Breast epithelium (tissue), 4 donors: ENCODE results near the gene MOGAT3. TPM values are rescaled to one million over a fixed set of nuclear protein-coding genes. Genes with fewer than 3 reads are reported as not detected.

Experiments
- DNase-seq, 2 donors: peaks; one replicate each; pipeline ENCODE4 v3.0.0-alpha.2; 2019; ENCODE audit warnings: low spot score in 2 of 2
- H3K27ac ChIP-seq, 2 donors: fragments of 200-600 bp; sonication (generic) in 1 of 2; one replicate each; pipeline ENCODE4 v1.5.1; 2016 to 2019; ENCODE audit warnings: mild to moderate bottlenecking in 1 of 2
- H3K27me3 ChIP-seq, 2 donors: fragments of 200-600 bp; sonication (generic) in 1 of 2; one replicate each; pipeline versions ENCODE4 v1.5.1 to v1.6.0; 2017 to 2019; ENCODE audit warnings: control low read depth in 1 of 2, mild to moderate bottlenecking in 1 of 2
- H3K36me3 ChIP-seq: fragments of 200-600 bp; one replicate; pipeline ENCODE4 v1.5.1; 2019
- H3K4me1 ChIP-seq, 2 donors: fragments of 200-600 bp; sonication (generic); one replicate each; pipeline ENCODE4 v1.5.1; 2016 to 2019; ENCODE audit warnings: control low read depth in 1 of 2
- H3K4me3 ChIP-seq, 3 donors: fragments of 200-600 bp; sonication (generic); 1 replicate in 2 of 3; 2 replicates in 1 of 3; pipeline ENCODE4 v1.5.1; 2016 to 2019; ENCODE audit warnings: mild to moderate bottlenecking in 3 of 3, moderate library complexity in 2 of 3
- H3K9me3 ChIP-seq, 2 donors: fragments of 200-600 bp; sonication (generic) in 1 of 2; one replicate each; pipeline ENCODE4 v1.5.1; 2016 to 2019; ENCODE audit warnings: control low read depth in 1 of 2
- POLR2A ChIP-seq: fragments of 450-650 bp; IDR thresholded peaks from one replicate; pipeline ENCODE4 v1.6.1; 2016; ENCODE audit warnings: antibody characterized with exemption, mild to moderate bottlenecking, moderate library complexity
- POLR2AphosphoS5 ChIP-seq, 3 donors: sonication (generic); formaldehyde crosslinking; IDR thresholded peaks; one replicate each; pipeline ENCODE4 v1.6.1; 2017; ENCODE audit warnings: antibody characterized with exemption in 3 of 3
- intact Hi-C: fragments of 100-400 bp; cut with DNase I; formaldehyde crosslinking; loops from one replicate; pipeline ENCODE4 v1.15.1; 2023; ENCODE audit warnings: low total_unique reads
- total RNA-seq, 3 donors: library from RNA; depleted of rRNA; stranded (reverse); fragments of >200 nt; gene quantifications; one replicate each; pipeline ENCODE4 v1.1.0, GENCODE V29; 2016
- TF ChIP-seq, protein P1 (sequence below), 3 donors: fragments of 450-650 bp; IDR thresholded peaks; one replicate each; pipeline ENCODE4 v1.5.1; 2016 to 2017; ENCODE audit warnings: antibody characterized with exemption in 3 of 3, mild to moderate bottlenecking in 3 of 3, moderate library complexity in 3 of 3

The MOGAT3 gene
- total RNA-seq, 3 donors from 2014 or later = 2.6 TPM; not detected in 2

DNA sequence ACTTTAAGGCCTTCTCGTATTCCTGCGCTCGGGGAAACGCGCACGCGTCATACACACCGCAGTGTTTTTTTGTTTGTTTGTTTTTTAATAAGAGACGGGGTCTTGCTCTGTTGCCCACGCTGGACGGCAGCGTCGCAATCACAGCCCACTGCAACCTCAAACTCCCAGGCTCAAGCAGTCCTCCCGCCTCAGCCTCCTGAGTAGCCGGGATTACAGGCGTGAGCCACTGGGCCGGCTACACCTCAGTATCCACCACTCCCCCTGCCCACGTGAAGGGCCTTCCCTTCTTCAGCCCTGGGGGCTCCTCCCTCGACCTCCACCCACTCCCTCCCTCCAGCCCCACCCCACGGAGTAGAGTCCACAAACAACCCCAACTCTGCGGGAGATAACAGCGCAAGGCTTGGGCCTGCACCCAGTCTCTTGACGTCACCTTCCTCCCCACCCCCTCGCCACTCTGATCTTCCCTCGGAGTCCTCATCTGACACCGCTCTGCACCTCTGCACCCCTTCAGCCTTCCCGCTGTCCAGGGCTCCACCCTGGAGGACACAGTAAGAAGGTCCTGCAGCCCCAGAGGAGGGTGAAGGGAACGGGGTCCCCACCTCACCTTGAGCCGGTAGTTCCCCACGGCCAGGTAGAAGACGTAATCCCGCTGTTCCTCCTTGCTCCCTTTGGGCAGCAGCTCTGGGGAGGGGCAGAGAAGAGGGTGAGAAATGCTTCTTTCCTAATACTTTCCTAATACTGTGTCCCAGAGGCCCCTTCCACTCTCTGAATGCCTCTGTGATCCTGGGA, 39.6 kb upstream of the MOGAT3 start:
- intact Hi-C loops = no loop called here
- Histone ChIP-seq H3K4me3 (peak overlapping the region in 1 of 3 donors; percentile 10), H3K27ac (peak overlapping the region; percentile 43 to 93), H3K27me3 (no peaks in the 10 kb centered on the region), H3K36me3 (no peaks in the 10 kb centered on the region), H3K9me3 (no peaks in the 10 kb centered on the region), H3K4me1 (peaks cover 0 to 11% of the 10 kb centered on the region in 2 donors)
- TF ChIP-seq POLR2A (no peak), POLR2AphosphoS5 (IDR thresholded peaks at IDR 0.05) (no peak)
- TF ChIP-seq, protein P1, sequence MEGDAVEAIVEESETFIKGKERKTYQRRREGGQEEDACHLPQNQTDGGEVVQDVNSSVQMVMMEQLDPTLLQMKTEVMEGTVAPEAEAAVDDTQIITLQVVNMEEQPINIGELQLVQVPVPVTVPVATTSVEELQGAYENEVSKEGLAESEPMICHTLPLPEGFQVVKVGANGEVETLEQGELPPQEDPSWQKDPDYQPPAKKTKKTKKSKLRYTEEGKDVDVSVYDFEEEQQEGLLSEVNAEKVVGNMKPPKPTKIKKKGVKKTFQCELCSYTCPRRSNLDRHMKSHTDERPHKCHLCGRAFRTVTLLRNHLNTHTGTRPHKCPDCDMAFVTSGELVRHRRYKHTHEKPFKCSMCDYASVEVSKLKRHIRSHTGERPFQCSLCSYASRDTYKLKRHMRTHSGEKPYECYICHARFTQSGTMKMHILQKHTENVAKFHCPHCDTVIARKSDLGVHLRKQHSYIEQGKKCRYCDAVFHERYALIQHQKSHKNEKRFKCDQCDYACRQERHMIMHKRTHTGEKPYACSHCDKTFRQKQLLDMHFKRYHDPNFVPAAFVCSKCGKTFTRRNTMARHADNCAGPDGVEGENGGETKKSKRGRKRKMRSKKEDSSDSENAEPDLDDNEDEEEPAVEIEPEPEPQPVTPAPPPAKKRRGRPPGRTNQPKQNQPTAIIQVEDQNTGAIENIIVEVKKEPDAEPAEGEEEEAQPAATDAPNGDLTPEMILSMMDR (IDR thresholded peaks at IDR 0.05) = no peak
- no peak for DNase-seq

DNA sequence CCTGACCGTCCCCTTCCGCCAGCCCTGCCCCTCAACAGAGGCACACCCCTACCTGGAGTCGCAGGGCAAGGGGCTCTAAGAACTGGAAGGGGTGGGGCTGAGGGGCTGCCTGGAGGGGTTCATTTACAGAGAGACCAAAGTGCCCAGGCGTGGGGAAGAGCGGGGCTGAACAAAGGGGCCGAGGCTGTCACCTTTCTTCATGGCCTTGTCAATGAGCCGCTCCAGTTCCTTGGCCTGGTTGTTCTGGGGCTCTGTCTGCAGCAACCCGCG, 39.0 kb upstream of the MOGAT3 start:
- Histone ChIP-seq H3K4me1 (peaks cover 0 to 11% of the 10 kb centered on the region in 2 donors), H3K27me3 (no peaks in the 10 kb centered on the region), H3K27ac (peak overlapping the region; percentile 71 to 93), H3K9me3 (no peaks in the 10 kb centered on the region), H3K4me3 (no peak overlapping the region), H3K36me3 (no peaks in the 10 kb centered on the region)
- no peak for DNase-seq
- no peak for TF ChIP-seq POLR2AphosphoS5 (IDR thresholded peaks at IDR 0.05)
- TF ChIP-seq, protein P1 (IDR thresholded peaks at IDR 0.05) = no peak
- intact Hi-C loops = loop anchor here (5.0 kb wide), 1 partner anchor 937 kb away; no protein-coding TSS in a partner anchor

DNA sequence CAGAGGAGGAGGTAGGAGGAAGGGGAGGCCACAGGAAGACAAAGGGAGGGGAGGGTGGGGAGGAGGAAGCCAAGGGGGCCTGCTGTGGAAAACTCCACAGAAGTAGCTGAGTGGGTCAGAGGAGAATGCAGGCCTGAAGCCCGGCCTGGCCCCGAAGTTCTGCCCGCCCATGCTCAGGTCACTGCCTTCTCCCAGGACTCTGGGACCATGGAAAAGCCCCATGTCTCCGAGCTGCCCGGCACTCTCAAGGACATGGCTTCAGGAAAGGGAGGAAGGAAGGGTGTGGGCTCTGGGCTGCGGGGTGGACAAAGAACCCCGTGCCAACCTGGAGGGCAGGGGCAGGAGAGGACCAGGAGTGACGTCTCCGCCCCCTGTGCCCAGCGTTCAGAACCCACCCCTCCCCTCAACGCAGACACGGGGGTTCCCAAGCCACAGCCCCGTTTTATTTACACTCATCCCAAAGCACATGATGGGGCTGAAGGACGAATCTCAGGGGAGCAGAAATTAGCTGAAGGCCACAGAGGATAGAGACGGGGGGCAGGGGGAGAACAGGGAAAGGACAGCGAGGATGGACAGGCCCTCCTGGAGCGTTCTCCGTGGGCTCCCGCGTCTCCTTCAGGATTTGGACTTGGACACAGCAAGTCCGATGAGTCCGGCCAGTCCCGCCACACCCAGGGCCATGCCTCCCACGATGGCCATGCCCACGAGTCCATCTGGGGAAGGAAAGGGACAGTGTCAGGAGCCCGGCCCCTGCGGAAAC, 38.5 kb upstream of the MOGAT3 start:
- intact Hi-C loops = loop anchor here (5.0 kb wide), 1 partner anchor 938 kb away; no protein-coding TSS in a partner anchor
- DNase-seq = no peak
- Histone ChIP-seq H3K9me3 (no peaks in the 10 kb centered on the region), H3K27ac (peak overlapping the region; percentile 71 to 93), H3K36me3 (no peaks in the 10 kb centered on the region), H3K4me3 (peak overlapping the region in 1 of 3 donors; percentile 27), H3K27me3 (no peaks in the 10 kb centered on the region), H3K4me1 (peaks cover 0 to 11% of the 10 kb centered on the region in 2 donors)
- TF ChIP-seq POLR2A (no peak), POLR2AphosphoS5 (IDR thresholded peaks at IDR 0.05) (no peak)
- TF ChIP-seq, protein P1 (IDR thresholded peaks at IDR 0.05) = no peak

DNA sequence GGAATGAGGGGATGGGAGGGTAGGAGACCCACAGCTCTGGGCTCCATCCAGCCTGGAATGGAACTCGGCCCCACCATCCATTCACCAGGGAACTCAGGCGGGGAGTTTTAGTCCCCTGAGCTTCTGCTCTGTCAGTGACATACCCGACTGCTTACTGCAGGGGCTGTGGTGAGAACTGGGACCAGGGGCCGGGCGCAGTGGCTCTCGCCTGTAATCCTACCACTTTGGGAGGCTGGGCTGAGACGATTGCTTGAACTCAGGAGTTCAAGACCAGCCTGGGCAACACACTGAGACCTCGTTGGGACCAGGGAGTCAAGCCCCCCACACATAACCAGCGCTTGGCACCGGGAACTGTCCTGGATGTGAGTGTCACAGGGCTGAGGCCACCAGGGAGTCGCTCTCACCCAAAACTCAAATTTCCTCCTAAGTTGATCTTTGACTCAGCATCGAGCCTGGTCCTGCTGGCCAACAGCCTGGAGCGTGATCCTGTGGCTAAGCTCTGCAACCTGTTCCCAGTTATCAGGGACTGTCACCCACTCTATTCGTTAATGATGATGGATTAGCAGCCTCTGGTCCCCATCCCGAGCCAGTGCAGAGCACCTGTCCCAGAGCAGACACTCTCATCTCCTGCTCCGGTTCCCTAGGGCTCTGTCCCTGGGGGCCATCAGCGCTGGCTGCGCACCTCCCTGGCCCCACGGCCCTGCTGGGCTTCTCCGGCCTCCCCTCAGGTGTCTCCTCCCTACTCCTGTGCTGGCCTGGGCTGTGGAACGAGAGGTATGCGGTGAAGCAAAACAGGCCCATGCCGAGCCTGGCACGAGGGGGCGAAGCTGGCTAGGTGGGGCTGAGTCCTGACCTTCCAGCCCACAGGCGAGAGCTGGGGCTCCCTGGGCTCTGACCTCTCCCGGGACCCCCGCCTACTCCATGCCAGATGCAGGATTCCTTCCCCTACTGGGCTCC, 37.7 kb upstream of the MOGAT3 start:
- intact Hi-C loops = loop anchor here (5.0 kb wide), 1 partner anchor 939 kb away; no protein-coding TSS in a partner anchor
- Histone ChIP-seq H3K4me3 (peak overlapping the region in 2 of 3 donors; percentile 30 to 60), H3K27ac (peak overlapping the region; percentile 71 to 93), H3K36me3 (no peaks in the 10 kb centered on the region), H3K4me1 (peaks cover 0 to 8% of the 10 kb centered on the region in 2 donors), H3K9me3 (no peaks in the 10 kb centered on the region), H3K27me3 (no peaks in the 10 kb centered on the region)
- DNase-seq = no peak
- TF ChIP-seq POLR2A (no peak), POLR2AphosphoS5 (IDR thresholded peaks at IDR 0.05) (no peak)
- TF ChIP-seq, protein P1 (IDR thresholded peaks at IDR 0.05) = no peak
